Right lobe of liver (tissue), 4 donors: ENCODE measurements around the gene CACNA2D1.

Experiments used
- CTCF ChIP-seq, 4 donors: fragments of 200-600 bp in 3 of 4; fragments of 450-650 bp in 1 of 4; IDR thresholded peaks; one replicate each; pipeline versions ENCODE4 v1.5.1 to v1.8.0; 2016 to 2022; ENCODE audit warnings: antibody characterized with exemption in 4 of 4, mild to moderate bottlenecking in 2 of 4
- POLR2A ChIP-seq: fragments of 450-650 bp; IDR thresholded peaks from one replicate; pipeline ENCODE4 v1.6.1; 2017; ENCODE audit warnings: antibody characterized with exemption, mild to moderate bottlenecking
- donor health status: DM: no; HTN: no; CAD: no.
- donor health status: DM: no; HTN: no; CAD: no.
- donor health status: DM: no; HTN: yes; CAD: no.

GRCh38 chr7:82339958-82340357 is 103.6 kb downstream of the CACNA2D1 start:
- TF ChIP-seq CTCF (IDR thresholded peaks at IDR 0.05): no peak
- TF ChIP-seq POLR2A: no peak
